Bronchial epithelial cell (primary cell): ENCODE results near the gene BCOR. TPM values are rescaled to one million over a fixed set of nuclear protein-coding genes. Genes with fewer than 3 reads are reported as not detected.

Source experiments
- DNase-seq: peaks from one replicate; pipeline ENCODE4 v3.0.0-alpha.2; 2010; ENCODE audit warnings: low read depth
- FAIRE-seq: peaks from 2 replicates; lab custom pipeline; 2011; peaks lifted over from hg19 to GRCh38; lab: Jason Lieb, UNC
- H3K27me3 ChIP-seq: 2 replicates; pipeline ENCODE4 v1.5.1; 2011; ENCODE audit warnings: low read length; ENCODE audit not compliant: control insufficient read depth, insufficient read depth
- H3K36me3 ChIP-seq: 2 replicates; pipeline ENCODE4 v1.5.1; 2011; ENCODE audit warnings: low read length; ENCODE audit not compliant: control insufficient read depth, insufficient read depth
- H3K4me3 ChIP-seq: 2 replicates; pipeline ENCODE4 v1.5.1; 2011; ENCODE audit warnings: mild to moderate bottlenecking, low read depth, low read length, control low read depth
- total RNA-seq: library from RNA; depleted of rRNA; stranded (reverse); fragments of >200 nt; gene quantifications from 2 replicates; pipeline ENCODE4 v1.2.1, GENCODE V29; 2014
- TF ChIP-seq, protein P1 (sequence below): IDR thresholded peaks from 2 replicates; pipeline ENCODE4 v1.5.1; 2011; ENCODE audit warnings: mild to moderate bottlenecking, moderate library complexity, low read length, control low read depth, inconsistent platforms; ENCODE audit not compliant: insufficient read depth, severe bottlenecking

Gene BCOR
- total RNA-seq, 1 donor from 2014 or later: 6.1 TPM

DNA sequence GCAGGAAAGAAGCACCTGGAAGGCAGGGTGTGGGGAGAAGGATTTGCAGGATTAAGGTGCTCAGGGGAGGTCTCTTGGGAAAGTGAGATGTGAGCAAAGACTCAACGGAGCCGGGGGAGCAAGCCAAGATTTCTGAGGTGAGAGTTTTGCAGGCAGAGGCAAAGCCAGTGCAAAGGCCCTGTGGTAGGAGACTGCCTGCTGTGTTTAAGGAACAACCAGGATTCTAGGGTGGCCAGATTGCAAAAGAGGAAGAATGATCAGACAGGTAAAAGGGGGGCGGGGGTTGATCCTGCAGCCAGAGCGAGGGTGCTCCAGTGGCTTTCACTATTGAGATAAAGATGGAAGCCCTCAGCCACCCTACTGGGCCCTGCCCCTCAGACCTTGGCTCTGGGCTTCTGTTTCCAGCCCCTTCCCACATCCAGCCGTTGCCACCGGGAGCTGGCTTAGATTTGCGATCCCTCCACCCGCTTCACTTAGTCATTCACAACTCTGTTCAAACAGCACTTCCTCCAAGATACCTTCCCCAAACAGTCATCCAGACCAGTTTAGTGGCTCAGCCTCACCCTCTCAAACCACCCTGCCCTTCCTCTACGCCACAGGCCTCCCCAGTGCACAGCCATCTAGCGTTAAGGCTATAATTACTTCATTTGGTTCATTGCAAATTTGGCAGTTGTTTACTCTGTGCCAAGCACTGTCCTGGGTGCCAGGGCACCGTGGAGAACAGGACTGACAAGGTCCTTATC, 23.3 kb upstream of the BCOR start:
- Histone ChIP-seq H3K4me3 (no peak overlapping the region), H3K36me3 (no peaks in the 10 kb centered on the region), H3K27me3 (no peaks in the 10 kb centered on the region)
- TF ChIP-seq, protein P1, sequence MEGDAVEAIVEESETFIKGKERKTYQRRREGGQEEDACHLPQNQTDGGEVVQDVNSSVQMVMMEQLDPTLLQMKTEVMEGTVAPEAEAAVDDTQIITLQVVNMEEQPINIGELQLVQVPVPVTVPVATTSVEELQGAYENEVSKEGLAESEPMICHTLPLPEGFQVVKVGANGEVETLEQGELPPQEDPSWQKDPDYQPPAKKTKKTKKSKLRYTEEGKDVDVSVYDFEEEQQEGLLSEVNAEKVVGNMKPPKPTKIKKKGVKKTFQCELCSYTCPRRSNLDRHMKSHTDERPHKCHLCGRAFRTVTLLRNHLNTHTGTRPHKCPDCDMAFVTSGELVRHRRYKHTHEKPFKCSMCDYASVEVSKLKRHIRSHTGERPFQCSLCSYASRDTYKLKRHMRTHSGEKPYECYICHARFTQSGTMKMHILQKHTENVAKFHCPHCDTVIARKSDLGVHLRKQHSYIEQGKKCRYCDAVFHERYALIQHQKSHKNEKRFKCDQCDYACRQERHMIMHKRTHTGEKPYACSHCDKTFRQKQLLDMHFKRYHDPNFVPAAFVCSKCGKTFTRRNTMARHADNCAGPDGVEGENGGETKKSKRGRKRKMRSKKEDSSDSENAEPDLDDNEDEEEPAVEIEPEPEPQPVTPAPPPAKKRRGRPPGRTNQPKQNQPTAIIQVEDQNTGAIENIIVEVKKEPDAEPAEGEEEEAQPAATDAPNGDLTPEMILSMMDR: no peak
- peak; percentile 68 for FAIRE-seq
- DNase-seq: peak; percentile 66

DNA sequence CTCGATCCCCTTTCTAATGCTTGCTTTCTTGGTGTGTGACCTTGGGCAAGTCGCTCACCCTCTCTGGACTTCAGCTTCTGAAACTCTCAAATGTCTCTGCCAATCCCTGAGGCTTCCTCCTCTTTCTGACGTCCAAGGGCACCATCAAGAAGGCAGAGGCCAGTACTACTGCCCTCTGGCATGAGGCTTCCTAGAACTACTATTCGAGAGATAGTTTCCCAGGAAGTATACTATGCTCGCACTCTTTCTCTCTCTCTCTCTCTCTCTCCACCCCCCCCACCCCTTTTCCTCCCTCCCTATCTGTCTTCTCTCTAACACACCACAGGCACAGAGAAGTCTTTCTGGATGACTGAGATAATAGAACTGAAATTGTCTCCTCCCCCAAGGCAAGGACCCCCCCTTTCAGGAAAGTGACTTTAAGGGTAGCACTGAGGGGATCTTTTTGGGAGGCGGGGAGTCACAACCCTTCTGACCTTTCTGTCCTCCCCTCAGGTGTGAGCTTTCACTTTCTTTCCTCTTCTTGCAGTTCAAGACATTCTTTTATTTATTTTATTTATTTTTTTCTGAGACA, 20.0 kb upstream of the BCOR start:
- no peaks in the 10 kb centered on the region for H3K27me3 ChIP-seq
- H3K36me3 ChIP-seq: no peaks in the 10 kb centered on the region
- FAIRE-seq (no peak), DNase-seq (no peak)
- H3K4me3 ChIP-seq: no peak overlapping the region
- TF ChIP-seq, protein P1: no peak

DNA sequence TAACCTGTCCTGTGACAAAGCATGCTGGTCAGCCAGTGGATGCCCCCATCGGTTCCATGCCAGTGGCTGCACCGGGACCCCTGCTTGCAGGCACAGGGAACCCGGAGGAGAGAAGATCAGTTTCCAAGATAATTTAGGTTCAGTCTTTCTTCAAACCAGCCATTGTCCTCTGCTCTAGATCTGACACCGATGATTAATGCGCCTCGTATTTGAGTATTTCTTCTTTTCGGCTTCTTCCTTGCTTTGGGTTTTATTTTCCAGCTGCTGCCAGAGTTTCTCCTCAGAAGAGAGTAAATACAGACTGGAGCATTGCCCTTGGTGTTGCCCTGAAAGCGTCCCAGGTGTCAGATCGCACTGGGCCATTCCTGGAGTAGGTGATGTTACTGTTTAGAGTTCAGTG, 19.2 kb upstream of the BCOR start:
- no peak overlapping the region for H3K4me3 ChIP-seq
- TF ChIP-seq, protein P1: no peak
- FAIRE-seq: no peak
- H3K27me3 ChIP-seq: no peaks in the 10 kb centered on the region
- no peak for DNase-seq
- no peaks in the 10 kb centered on the region for H3K36me3 ChIP-seq

DNA sequence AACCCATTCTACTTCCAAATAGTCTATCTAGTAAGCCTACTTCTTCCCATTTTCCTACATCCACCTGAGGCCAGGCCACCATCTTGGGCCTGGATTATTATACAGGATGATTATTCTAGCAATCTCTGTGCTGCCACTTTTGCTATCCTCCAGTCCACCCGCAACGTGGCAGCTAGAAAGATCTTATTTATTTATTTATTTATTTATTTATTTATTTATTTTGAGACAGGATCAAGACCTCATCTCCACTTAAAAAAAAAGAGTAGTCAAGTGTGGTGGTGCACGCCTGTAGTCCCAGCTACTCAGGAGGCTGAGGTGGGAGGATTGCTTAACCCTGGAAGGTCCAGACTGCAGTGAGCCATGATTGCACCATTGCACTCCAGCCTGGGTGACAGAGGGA, 15.2 kb upstream of the BCOR start:
- FAIRE-seq (no peak), DNase-seq (no peak)
- TF ChIP-seq, protein P1: no peak
- H3K4me3 ChIP-seq: no peak overlapping the region
- H3K36me3 ChIP-seq: no peaks in the 10 kb centered on the region
- H3K27me3 ChIP-seq: no peaks in the 10 kb centered on the region

DNA sequence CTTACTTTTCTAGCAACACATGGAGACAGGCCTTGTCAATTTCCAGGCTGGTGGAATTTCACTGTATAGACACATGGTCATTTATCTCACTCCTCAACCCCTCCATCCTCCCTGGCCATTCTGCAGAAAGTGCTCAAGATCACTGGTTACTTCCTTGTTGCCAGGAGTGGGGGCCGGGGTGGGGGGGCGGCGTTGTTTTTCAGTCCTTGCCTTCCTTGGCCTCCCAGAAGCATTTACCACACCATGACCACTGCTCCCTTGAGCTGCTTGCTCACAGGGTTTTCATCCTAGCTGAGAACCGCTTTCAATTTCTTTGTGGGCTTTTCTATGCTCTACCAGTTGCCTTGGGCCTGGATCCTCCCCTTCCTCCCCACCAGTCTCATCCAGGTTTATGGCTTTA, 14.1 kb upstream of the BCOR start:
- FAIRE-seq (no peak), DNase-seq (no peak)
- Histone ChIP-seq H3K36me3 (no peaks in the 10 kb centered on the region), H3K4me3 (no peak overlapping the region), H3K27me3 (no peaks in the 10 kb centered on the region)
- TF ChIP-seq, protein P1: no peak
